IMR-90 (cell line): ENCODE results near the gene FOXF1. TPM values are rescaled to one million over a fixed set of nuclear protein-coding genes. Genes with fewer than 3 reads are reported as not detected.

Experiments used
- ATAC-seq: fragments of 200-7000 bp; cut with Tn5 transposase; 2 replicates; pipeline ENCODE4 v1.9.1; 2020; ENCODE audit warnings: low read depth, mild to moderate bottlenecking, moderate library complexity
- BruUV-seq: library from RNA; stranded (reverse); fragments of 400-500 nt; replicated peaks from 2 replicates; lab custom pipeline; 2021; lab: Mats Ljungman, UMichigan
- CTCF ChIA-PET: fragments of 300-600 bp; formaldehyde crosslinking; extraction: SDS; loops from one replicate; lab custom pipeline; 2021; ENCODE audit warnings: antibody characterized with exemption; lab: Yijun Ruan, JAX
- POLR2A ChIA-PET: fragments of 300-600 bp; sonication (Branson Sonifier 250); formaldehyde crosslinking; loops from one replicate; lab custom pipeline; 2022; ENCODE audit warnings: antibody characterized with exemption; ENCODE audit not compliant: unreplicated experiment; lab: Charles Lee
- DNase-seq: peaks from one replicate; pipeline ENCODE4 v3.0.0; 2013
- H2AFZ ChIP-seq: replicated peaks from 2 replicates; pipeline ENCODE3; 2013; ENCODE audit warnings: low read length, mild to moderate bottlenecking; ENCODE audit not compliant: poor library complexity
- H2AK5ac ChIP-seq: 2 replicates; pipeline ENCODE4 v1.6.1; 2013; ENCODE audit warnings: low read depth, low read length, inconsistent platforms
- H2AK9ac ChIP-seq: replicated peaks from 2 replicates; pipeline ENCODE3; 2013; ENCODE audit warnings: mild to moderate bottlenecking, low read depth, low read length, moderate library complexity; ENCODE audit not compliant: poor library complexity
- H2BK120ac ChIP-seq: 2 replicates; pipeline ENCODE4 v1.6.1; 2013; ENCODE audit warnings: low read depth, low read length, inconsistent platforms
- H2BK15ac ChIP-seq: 3 replicates; pipeline ENCODE4 v1.6.1; 2013; ENCODE audit warnings: low read depth, low read length, inconsistent platforms
- H2BK20ac ChIP-seq: 2 replicates; pipeline ENCODE4 v1.6.1; 2013; ENCODE audit warnings: low read depth, mild to moderate bottlenecking, inconsistent platforms, low read length, moderate library complexity
- H2BK5ac ChIP-seq: 2 replicates; pipeline ENCODE4 v1.6.1; 2013; ENCODE audit warnings: mild to moderate bottlenecking, low read depth, low read length, inconsistent platforms; ENCODE audit not compliant: poor library complexity, severe bottlenecking
- H3K14ac ChIP-seq: replicated peaks from 2 replicates; pipeline ENCODE4 v1.6.1; 2013; ENCODE audit warnings: low read depth, low read length, inconsistent platforms
- H3K18ac ChIP-seq: 2 replicates; pipeline ENCODE4 v1.6.1; 2013; ENCODE audit warnings: low read depth, low read length, control low read depth
- H3K23ac ChIP-seq: 2 replicates; pipeline ENCODE4 v1.6.1; 2013; ENCODE audit warnings: low read depth, low read length, inconsistent platforms
- H3K27ac ChIP-seq: 2 replicates; pipeline ENCODE4 v1.5.1; 2013; ENCODE audit warnings: mild to moderate bottlenecking, control low read depth, low read length; ENCODE audit not compliant: insufficient read depth
- H3K27me3 ChIP-seq: 2 replicates; pipeline ENCODE4 v1.6.1; 2013; ENCODE audit warnings: low read length; ENCODE audit not compliant: control insufficient read depth, insufficient read depth
- H3K36me3 ChIP-seq: 2 replicates; pipeline ENCODE4 v1.6.1; 2013; ENCODE audit warnings: low read length, mixed read lengths; ENCODE audit not compliant: control insufficient read depth, insufficient read depth
- H3K4ac ChIP-seq: 2 replicates; pipeline ENCODE4 v1.6.1; 2013; ENCODE audit warnings: low read depth, low read length, inconsistent platforms
- H3K4me1 ChIP-seq: 2 replicates; pipeline ENCODE4 v1.6.1; 2013; ENCODE audit warnings: low read length, mixed read lengths; ENCODE audit not compliant: control insufficient read depth, insufficient read depth
- H3K4me2 ChIP-seq: 2 replicates; pipeline ENCODE4 v1.6.1; 2013; ENCODE audit warnings: low read depth, mild to moderate bottlenecking, control low read depth, low read length, moderate library complexity
- H3K4me3 ChIP-seq: 2 replicates; pipeline ENCODE4 v1.5.1; 2013; ENCODE audit warnings: low read depth, mild to moderate bottlenecking, control low read depth, low read length, moderate library complexity; ENCODE audit not compliant: insufficient read depth
- H3K56ac ChIP-seq: 2 replicates; pipeline ENCODE4 v1.6.1; 2013; ENCODE audit warnings: low read length, inconsistent platforms; ENCODE audit not compliant: insufficient read depth; ENCODE audit errors: extremely low read depth
- H3K79me1 ChIP-seq, 2 experiments: 2 replicates each; pipeline ENCODE4 v1.6.1; 2013; ENCODE audit warnings: low read length in 2 of 2, inconsistent platforms in 1 of 2, low read depth in 1 of 2
- H3K9ac ChIP-seq: 2 replicates; pipeline ENCODE4 v1.6.1; 2013; ENCODE audit warnings: low read depth, low read length, control low read depth
- H3K9me1 ChIP-seq: 2 replicates; pipeline ENCODE4 v1.6.1; 2013; ENCODE audit warnings: low read length, inconsistent platforms; ENCODE audit not compliant: insufficient read depth
- H3K9me3 ChIP-seq: 2 replicates; pipeline ENCODE4 v1.6.1; 2013; ENCODE audit warnings: low read length; ENCODE audit not compliant: control insufficient read depth, insufficient read depth
- H4K20me1 ChIP-seq: 2 replicates; pipeline ENCODE4 v1.6.1; 2013; ENCODE audit warnings: low read length, inconsistent platforms; ENCODE audit not compliant: insufficient read depth
- H4K5ac ChIP-seq: 2 replicates; pipeline ENCODE4 v1.6.1; 2013; ENCODE audit warnings: mild to moderate bottlenecking, low read depth, low read length, control low read depth
- H4K8ac ChIP-seq, 2 experiments: 2 replicates each; pipeline ENCODE4 v1.6.1; 2013; ENCODE audit warnings: low read depth in 2 of 2, low read length in 2 of 2, control low read depth in 1 of 2, inconsistent platforms in 1 of 2
- H4K91ac ChIP-seq: 2 replicates; pipeline ENCODE4 v1.6.1; 2013; ENCODE audit warnings: low read depth, low read length, inconsistent platforms; ENCODE audit not compliant: insufficient read depth
- BHLHE40 ChIP-seq: fragments of 150-350 bp; IDR thresholded peaks from 2 replicates; pipeline ENCODE4 v1.6.1; 2016; ENCODE audit warnings: mild to moderate bottlenecking, low read depth, low read length
- CHD1 ChIP-seq: IDR thresholded peaks from 2 replicates; pipeline ENCODE4 v1.6.1; 2012; ENCODE audit warnings: low read depth, low read length, improper control_type of control experiment
- FOS ChIP-seq: fragments of 150-350 bp; IDR thresholded peaks from 2 replicates; pipeline ENCODE4 v1.6.1; 2016; ENCODE audit warnings: low read depth, low read length
- SMC3 ChIP-seq: fragments of 150-350 bp; IDR thresholded peaks from 2 replicates; pipeline ENCODE4 v1.6.1; 2016; ENCODE audit warnings: low read depth, mild to moderate bottlenecking, antibody characterized with exemption, low read length, moderate library complexity
- WGBS, 2 experiments: methylation state at CpG; one replicate each; pipeline versions ENCODE4 v1.1.5 to v1.1.7; 2013; ENCODE audit warnings: missing lambda C conversion rate in 2 of 2; ENCODE audit not compliant: insufficient read length in 1 of 2; ENCODE audit errors: extremely low coverage in 2 of 2; 5-methylcytosine and 5-hydroxymethylcytosine counted together
- dilution Hi-C: fragments of 300-500 bp; cut with HindIII; formaldehyde crosslinking; loops from one replicate; pipeline ENCODE4 v1.14.3; 2018; ENCODE audit warnings: low sequenced_read_pairs; ENCODE audit not compliant: unreplicated experiment
- in situ Hi-C: fragments of 300-500 bp; cut with MboI; formaldehyde crosslinking; loops from 3 replicates; pipeline ENCODE4 v1.14.3; 2019; ENCODE audit warnings: low sequenced_read_pairs, inconsistent platforms, mixed read lengths
- intact Hi-C: fragments of 100-400 bp; cut with micrococcal nuclease; formaldehyde crosslinking; loops from 2 replicates; pipeline ENCODE4 v1.10.0; 2022
- polyA plus RNA-seq, 3 experiments: library from polyadenylated mRNA; depleted of rRNA; stranded (reverse); fragments of >200 nt; gene quantifications; 2 replicates each; pipeline ENCODE4 v1.2.3, GENCODE V29; 2012; ENCODE audit warnings: low replicate concordance in 1 of 3
- total RNA-seq: library from RNA; depleted of rRNA; stranded (reverse); fragments of >200 nt; gene quantifications from 2 replicates; pipeline ENCODE4 v1.2.3, GENCODE V29; 2012

FOXF1 gene
- total and polyA plus RNA-seq, 2 of the 4 experiments (the other 2 are of a cell fraction), result 2.7 to 33.0 TPM

DNA sequence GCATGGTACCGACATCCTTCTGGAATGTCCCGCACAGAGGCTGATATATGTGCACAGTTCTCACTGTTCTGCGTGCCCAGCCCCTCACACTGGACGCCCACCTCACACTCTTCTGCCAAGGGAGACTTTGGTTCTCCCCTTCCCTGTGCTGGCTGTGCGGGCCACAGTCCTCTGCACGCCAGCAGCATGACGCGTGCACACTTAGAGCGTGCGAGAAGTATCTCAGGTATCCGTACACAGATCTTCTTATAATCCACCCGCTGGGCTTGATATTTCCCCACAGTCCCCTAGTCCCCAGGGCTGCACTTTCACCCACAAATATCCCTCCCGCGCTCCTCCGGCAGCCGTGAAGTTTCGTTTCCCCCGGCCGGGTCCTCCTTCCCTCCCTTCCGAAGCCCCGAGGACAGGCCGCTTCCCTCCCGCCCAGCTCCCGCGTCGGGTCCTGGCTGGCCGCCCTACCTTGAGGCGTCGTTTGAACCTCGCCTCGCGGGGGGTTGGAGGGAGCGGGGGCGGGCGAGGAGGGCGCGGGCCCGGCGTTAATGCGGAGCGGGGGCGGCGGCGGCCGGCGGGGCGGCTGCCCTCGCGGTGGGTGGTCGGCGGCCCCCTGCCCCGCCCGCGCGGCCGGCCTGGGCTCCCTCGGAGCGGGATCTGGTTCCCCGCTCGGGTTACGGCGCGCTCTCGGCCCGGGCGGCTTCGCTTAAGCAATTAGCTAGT, 5.0 kb upstream of the FOXF1 start:
- H3K4me3 ChIP-seq, result peak overlapping the region; percentile 98
- ATAC-seq, result no peak
- in situ Hi-C loops, result loop anchor here (5.0 kb wide), 1 partner anchor 203 kb away; no protein-coding TSS in a partner anchor

More for the DNA sequence above, 5.0 kb upstream of the FOXF1 start:
- H3K9ac ChIP-seq, result peak overlapping the region; percentile 100
- peaks cover 68% of the 10 kb centered on the region for H3K36me3 ChIP-seq
- peak overlapping the region; percentile 99 for H3K4ac ChIP-seq
- peak; percentile 55 for DNase-seq
- H3K9me3 ChIP-seq, result no peaks in the 10 kb centered on the region
- H3K4me1 ChIP-seq, result peaks cover 36% of the 10 kb centered on the region
- peak overlapping the region; percentile 35; the same call in 2 of the 3 replicates for H2BK15ac ChIP-seq
- CTCF ChIA-PET, result no interaction called here
- peak overlapping the region; percentile 96 for H3K4me2 ChIP-seq
- peak overlapping the region; percentile 87 for H2BK20ac ChIP-seq
- POLR2A ChIA-PET, result no interaction called here
- peak overlapping the region; percentile 97 for H4K91ac ChIP-seq
- H2AFZ ChIP-seq, result peak overlapping the region; percentile 73
- H3K14ac ChIP-seq, result peak overlapping the region; percentile 100
- peak overlapping the region; percentile 100 for H3K27ac ChIP-seq
- intact Hi-C loops (loop anchor here (2.0 to 10.0 kb wide), 4 partner anchors 108 to 351 kb away; no protein-coding TSS in a partner anchor), dilution Hi-C loops (no loop called here)
- H2AK5ac ChIP-seq, result peak overlapping the region; percentile 94
- peak overlapping the region; percentile 99 for H2BK5ac ChIP-seq
- peak overlapping the region; percentile 97 for H2BK120ac ChIP-seq
- BruUV-seq, result no TSS peak
- peak overlapping the region; percentile 66 for H4K5ac ChIP-seq
- peak overlapping the region; percentile 98 for H3K18ac ChIP-seq
- 2% methylated on average over 25 of the region's 67 CpGs; no CpG with 5 or more reads in 1 of the 2 experiments for WGBS, 2 experiments
- H3K79me1 ChIP-seq, result peaks cover 0 to 24% of the 10 kb centered on the region in 2 experiments; a peak in 2 of 4 replicates
- H3K56ac ChIP-seq, result peak overlapping the region; percentile 99
- peak; percentile 55 for TF ChIP-seq BHLHE40
- TF ChIP-seq SMC3, result no peak
- peak; percentile 41; the same call in 1 of the 2 replicates for TF ChIP-seq CHD1
- no peak for TF ChIP-seq FOS
- H2AK9ac ChIP-seq, result peak overlapping the region; percentile 56
- peaks cover 49% of the 10 kb centered on the region for H4K20me1 ChIP-seq
- no peaks in the 10 kb centered on the region for H3K27me3 ChIP-seq
- H3K9me1 ChIP-seq, result peaks cover 18% of the 10 kb centered on the region
- H4K8ac ChIP-seq, result peak overlapping the region; percentile 49 to 84
- peak overlapping the region; percentile 94 for H3K23ac ChIP-seq
